Neural progenitor cell (in vitro differentiated cells): Measurements from ENCODE around the gene BFSP1.

Experiments used
- CTCF ChIP-seq: fragments of 200-600 bp; sonication (generic); IDR thresholded peaks from 2 replicates; pipeline ENCODE4 v1.5.1; 2017; ENCODE audit warnings: antibody characterized with exemption, mild to moderate bottlenecking
- EZH2 ChIP-seq: fragments of 200-600 bp; sonication (generic); IDR thresholded peaks from 2 replicates; pipeline ENCODE4 v1.6.1; 2017; ENCODE audit warnings: antibody characterized with exemption, mild to moderate bottlenecking, moderate library complexity

- TF ChIP-seq CTCF (no peak), EZH2 (no peak)
These were observed 12.5 kb upstream of the BFSP1 start for GRCh38 chr20:17543531-17544131.
